NB4 (cell line): Measurements from ENCODE around the gene TMEM130.

ENCODE experiments used
- DNase-seq: peaks from one replicate; pipeline ENCODE4 v3.0.0; 2010; ENCODE audit warnings: low read depth
- H3K4me3 ChIP-seq: one replicate; pipeline ENCODE4 v1.5.1; 2011; ENCODE audit warnings: mild to moderate bottlenecking, low read depth, low read length, moderate library complexity
- MYC ChIP-seq: IDR thresholded peaks from 2 replicates; pipeline ENCODE4 v1.6.1; 2011; ENCODE audit warnings: low read depth, low read length
- POLR2A ChIP-seq: IDR thresholded peaks from 2 replicates; pipeline ENCODE4 v1.6.1; 2011; ENCODE audit warnings: mild to moderate bottlenecking; ENCODE audit not compliant: insufficient read length; ENCODE audit errors: extremely low read depth
- TF ChIP-seq, protein P1 (sequence below): IDR thresholded peaks from one replicate; pipeline ENCODE4 v1.5.1; 2012; ENCODE audit warnings: low read depth, low read length
- TF ChIP-seq, protein P2 (sequence below): IDR thresholded peaks from 2 replicates; pipeline ENCODE4 v1.6.1; 2011; ENCODE audit warnings: low read depth, low read length

TMEM130 gene

DNA sequence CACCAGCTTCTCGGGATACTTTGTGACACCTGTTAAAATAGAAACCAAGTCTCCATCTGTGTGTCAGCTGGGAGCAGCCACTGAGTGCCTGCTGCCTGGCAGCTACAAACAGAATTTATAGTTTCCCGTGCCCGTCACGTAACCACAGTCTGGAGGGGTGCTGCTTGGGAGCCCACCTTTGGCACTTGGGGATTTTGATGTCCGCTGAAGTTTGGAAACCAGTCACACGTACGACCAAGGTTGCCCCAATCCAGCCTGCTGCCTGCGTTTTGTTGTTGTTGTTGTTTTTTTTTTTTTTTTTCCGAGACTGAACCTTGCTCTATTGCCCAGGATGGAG, 10.1 kb upstream of the TMEM130 start:
- peak overlapping the region; percentile 87 for H3K4me3 ChIP-seq
- TF ChIP-seq, protein P1, sequence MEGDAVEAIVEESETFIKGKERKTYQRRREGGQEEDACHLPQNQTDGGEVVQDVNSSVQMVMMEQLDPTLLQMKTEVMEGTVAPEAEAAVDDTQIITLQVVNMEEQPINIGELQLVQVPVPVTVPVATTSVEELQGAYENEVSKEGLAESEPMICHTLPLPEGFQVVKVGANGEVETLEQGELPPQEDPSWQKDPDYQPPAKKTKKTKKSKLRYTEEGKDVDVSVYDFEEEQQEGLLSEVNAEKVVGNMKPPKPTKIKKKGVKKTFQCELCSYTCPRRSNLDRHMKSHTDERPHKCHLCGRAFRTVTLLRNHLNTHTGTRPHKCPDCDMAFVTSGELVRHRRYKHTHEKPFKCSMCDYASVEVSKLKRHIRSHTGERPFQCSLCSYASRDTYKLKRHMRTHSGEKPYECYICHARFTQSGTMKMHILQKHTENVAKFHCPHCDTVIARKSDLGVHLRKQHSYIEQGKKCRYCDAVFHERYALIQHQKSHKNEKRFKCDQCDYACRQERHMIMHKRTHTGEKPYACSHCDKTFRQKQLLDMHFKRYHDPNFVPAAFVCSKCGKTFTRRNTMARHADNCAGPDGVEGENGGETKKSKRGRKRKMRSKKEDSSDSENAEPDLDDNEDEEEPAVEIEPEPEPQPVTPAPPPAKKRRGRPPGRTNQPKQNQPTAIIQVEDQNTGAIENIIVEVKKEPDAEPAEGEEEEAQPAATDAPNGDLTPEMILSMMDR: no peak
- TF ChIP-seq MYC: no peak
- TF ChIP-seq, protein P2, sequence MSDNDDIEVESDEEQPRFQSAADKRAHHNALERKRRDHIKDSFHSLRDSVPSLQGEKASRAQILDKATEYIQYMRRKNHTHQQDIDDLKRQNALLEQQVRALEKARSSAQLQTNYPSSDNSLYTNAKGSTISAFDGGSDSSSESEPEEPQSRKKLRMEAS: no peak; the same call in 1 of the 2 replicates
- no peak for TF ChIP-seq POLR2A
- no peak for DNase-seq

DNA sequence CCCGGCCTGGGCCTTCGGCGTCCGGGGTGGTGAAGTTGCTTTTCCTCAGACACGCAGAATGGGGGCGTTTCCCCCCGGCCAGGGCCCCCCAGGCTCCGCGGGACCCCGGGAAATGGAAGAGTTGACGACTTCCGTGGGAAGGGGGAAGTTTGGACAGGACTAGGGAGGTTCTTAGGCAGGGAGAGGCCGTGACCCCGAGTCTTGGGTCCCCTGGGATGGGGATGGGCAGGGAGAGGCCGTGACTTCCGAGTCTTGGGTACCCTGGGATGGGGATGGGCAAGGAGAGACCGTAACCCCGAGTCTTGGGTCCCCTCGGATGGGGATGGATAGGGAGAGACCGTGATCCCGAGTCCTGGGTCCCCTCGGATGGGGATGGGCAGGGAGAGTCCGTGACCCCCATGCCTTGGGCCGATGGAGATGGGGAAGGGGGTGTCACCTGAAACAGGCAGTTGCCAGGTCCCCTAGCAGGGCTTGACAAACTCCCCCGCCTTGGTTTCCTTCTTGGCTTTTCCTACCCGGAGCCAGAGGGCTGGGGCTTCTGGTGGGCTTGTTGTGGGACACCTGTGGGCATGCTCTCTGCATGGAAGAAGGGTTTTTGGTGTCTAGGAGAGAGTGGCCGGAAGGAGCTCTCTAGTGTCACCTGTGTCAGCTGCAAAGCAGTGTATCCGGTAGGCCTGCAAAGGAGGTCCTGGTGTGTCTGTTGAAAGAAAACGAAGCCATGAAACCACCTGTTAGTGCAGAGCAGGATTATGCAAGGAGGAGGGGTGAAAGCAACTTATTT, 9.6 kb upstream of the TMEM130 start:
- peak; percentile 29 for DNase-seq
- TF ChIP-seq, protein P1: peak; percentile 0
- TF ChIP-seq MYC: no peak
- TF ChIP-seq, protein P2: 0 out of 2 replicates have a peak, but pooled peaks have one; percentile 14
- H3K4me3 ChIP-seq: peak overlapping the region; percentile 87

DNA sequence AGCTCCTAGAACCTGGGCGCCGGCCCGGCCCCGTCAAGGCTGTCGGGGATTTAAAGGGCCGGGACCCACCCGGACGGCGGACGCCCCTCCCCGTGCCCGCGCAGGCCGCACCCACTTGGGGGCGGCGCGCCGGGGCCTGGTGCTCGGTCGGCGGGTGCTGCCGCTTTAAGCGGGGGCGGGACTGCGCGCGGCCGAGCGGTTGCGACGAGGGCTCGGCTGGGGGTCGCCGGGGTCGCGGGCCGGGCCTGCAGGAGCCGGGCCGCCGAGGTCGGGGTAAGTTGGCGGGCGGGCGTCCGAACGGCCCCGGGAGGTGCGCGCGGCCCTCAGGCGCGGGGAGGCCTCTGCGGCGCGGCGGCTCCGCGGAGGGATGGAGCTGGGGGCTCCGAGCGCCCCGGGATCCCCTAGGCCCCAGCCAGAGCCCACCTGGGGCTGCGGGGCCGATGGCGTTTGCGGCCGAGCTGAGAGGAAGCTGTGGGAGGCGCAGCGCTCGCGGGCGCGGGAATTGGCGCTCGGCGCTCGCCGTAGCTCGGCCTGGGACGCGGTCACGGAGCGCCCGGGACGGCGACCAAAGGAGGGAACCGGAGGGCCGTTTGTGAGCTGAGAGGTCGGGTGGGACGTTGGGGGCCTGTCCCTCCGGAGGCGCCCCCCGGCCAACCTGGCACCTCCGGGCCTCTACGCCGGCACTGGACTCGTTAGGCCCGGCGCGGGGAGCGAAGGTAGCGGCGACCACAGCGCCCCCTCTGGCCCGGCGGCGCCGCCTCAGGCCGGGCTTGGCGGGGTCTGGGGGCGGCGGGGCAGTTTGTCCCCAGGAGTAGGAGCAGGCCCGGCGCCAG, 8.8 kb upstream of the TMEM130 start, which contains the start of gene TRRAP:
Gene TRRAP (plus strand): TSS at position 168 of the 833 bp plus-strand sequence. CDS start 2,619 bp downstream, outside the sequence.
- peak; percentile 46 for TF ChIP-seq POLR2A
- TF ChIP-seq, protein P2: peak; percentile 42; the same call in 1 of the 2 replicates
- no peak; the same call in 1 of the 2 replicates for TF ChIP-seq MYC
- TF ChIP-seq, protein P1: peak; percentile 51
- H3K4me3 ChIP-seq: peak within 1 kb of the TSS; percentile 87
- DNase-seq: peak; percentile 85

DNA sequence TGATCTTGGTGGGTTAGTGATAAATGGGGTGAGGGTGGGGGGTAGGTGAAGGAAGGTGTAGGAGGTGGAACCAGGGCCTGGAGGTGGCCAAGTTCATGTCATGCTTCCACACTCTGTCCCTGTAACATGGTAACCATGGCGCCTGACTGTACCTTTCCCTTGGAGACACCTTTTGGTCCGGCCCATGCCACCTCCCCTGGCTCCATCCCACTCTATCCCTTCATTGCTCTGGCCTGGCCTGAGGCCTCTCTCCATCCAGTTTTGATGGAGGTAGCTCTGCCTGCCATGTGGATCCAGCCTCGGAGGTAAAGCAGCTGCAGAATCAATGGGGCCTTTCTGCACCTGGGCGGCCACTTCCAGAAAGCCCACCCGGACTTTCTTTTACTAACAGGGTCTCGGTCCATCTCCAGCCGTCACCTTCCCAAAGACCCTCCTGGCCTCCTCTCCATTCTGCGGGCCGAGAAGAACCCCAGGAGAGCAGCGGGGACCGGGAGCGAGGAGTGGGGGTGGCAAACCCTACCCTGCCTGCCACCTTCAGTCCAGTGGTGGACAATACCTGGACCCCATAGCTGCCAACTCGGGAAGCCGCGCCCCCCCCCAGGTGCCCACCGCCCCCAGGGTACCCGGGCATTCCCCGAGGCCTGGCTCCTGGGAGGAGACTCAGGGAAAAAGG, 8.0 kb upstream of the TMEM130 start:
- TF ChIP-seq, protein P2: no peak
- no peak for TF ChIP-seq POLR2A
- DNase-seq: no peak
- no peak overlapping the region for H3K4me3 ChIP-seq

DNA sequence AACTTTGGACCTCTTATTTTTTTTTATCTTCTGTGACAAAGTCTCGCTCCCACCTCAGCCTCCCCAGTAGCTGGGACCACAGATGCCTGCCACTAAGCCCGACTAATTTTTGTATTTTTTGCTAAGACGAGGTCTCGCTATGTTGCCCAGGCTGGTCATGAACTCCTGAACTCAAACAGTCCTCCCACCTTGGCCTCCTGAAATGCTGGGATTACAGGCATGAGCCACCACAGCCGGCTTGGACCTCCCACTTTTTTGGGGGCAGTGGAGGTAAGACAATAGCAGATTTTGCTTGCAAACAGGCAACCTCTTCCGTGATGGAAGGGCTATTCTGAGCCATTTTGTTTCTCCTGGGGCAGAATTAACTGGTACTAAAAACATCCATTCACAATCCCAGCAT, 7.3 kb upstream of the TMEM130 start:
- H3K4me3 ChIP-seq: no peak overlapping the region
- TF ChIP-seq, protein P2: no peak
- TF ChIP-seq MYC (no peak), POLR2A (no peak)
- TF ChIP-seq, protein P1: no peak
- no peak for DNase-seq
